ENCODE data around the gene EFCAB13.

GRCh38 chr17:47317119-47317518 lies 6.6 kb upstream of the EFCAB13 start:
- TF ChIP-seq REST (IDR thresholded peaks at IDR 0.05; ENCODE audit: insufficient read depth in 1 of 2, low read depth in 2 of 2, low read length in 2 of 2) (no peak), POLR2AphosphoS5 (IDR thresholded peaks at IDR 0.05; ENCODE audit: low read depth, low read length) (no peak), TAF1 (IDR thresholded peaks at IDR 0.05; ENCODE audit: borderline replicate concordance, insufficient read depth, low read length) (no peak), SIN3A (IDR thresholded peaks at IDR 0.05; ENCODE audit: borderline replicate concordance, insufficient read depth, low read length) (no peak), FOXP2 (optimal IDR thresholded peaks at IDR 0.05; ENCODE audit: borderline replicate concordance, extremely low read depth, extremely low read length, insufficient read depth) (no peak)

All from PFSK-1 (cell line).